Mesenchymal stem cell (in vitro differentiated cells and primary cell): ENCODE data around the gene CXXC5.
"Not testable (repeated sequence)": the region's sequence is repeated elsewhere in the genome, so short reads cannot be mapped to it uniquely, and the experiment has no call there.

ENCODE experiments used
- DNase-seq: peaks from one replicate; pipeline ENCODE4 v3.0.0-alpha.2; 2013
- H2AFZ ChIP-seq: one replicate; pipeline ENCODE4 v1.6.1; 2013; ENCODE audit warnings: low read depth, mild to moderate bottlenecking, control low read depth, inconsistent platforms, low read length, moderate library complexity
- H2AK5ac ChIP-seq: 2 replicates; pipeline ENCODE4 v1.6.1; 2013; ENCODE audit warnings: low read length, moderate library complexity, mild to moderate bottlenecking, inconsistent platforms; ENCODE audit not compliant: severe bottlenecking
- H2BK120ac ChIP-seq: one replicate; pipeline ENCODE4 v1.6.1; 2013; ENCODE audit warnings: low read depth, mild to moderate bottlenecking, inconsistent platforms, low read length, moderate library complexity
- H2BK12ac ChIP-seq, 2 experiments: one replicate each; pipeline ENCODE4 v1.6.1; 2013; ENCODE audit warnings: inconsistent platforms in 2 of 2, low read length in 2 of 2, mild to moderate bottlenecking in 2 of 2, moderate library complexity in 2 of 2, control low read depth in 1 of 2
- H2BK15ac ChIP-seq: one replicate; pipeline ENCODE4 v1.6.1; 2013; ENCODE audit warnings: mild to moderate bottlenecking, low read depth, inconsistent platforms; ENCODE audit not compliant: poor library complexity, severe bottlenecking
- H2BK5ac ChIP-seq: 2 replicates; pipeline ENCODE4 v1.6.1; 2013; ENCODE audit warnings: low read depth, mild to moderate bottlenecking, low read length, control low read depth, inconsistent platforms; ENCODE audit not compliant: poor library complexity, severe bottlenecking
- H3K14ac ChIP-seq, 2 experiments: one replicate each; pipeline ENCODE4 v1.6.1; 2013; ENCODE audit warnings: inconsistent platforms in 2 of 2, low read length in 2 of 2, control low read depth in 1 of 2, mild to moderate bottlenecking in 1 of 2, moderate library complexity in 1 of 2
- H3K18ac ChIP-seq, 2 experiments: one replicate each; pipeline ENCODE4 v1.6.1; 2013; ENCODE audit warnings: inconsistent platforms in 2 of 2, low read length in 2 of 2, control low read depth in 1 of 2, low read depth in 1 of 2, mild to moderate bottlenecking in 1 of 2
- H3K23ac ChIP-seq, 2 experiments: one replicate each; pipeline ENCODE4 v1.6.1; 2013; ENCODE audit warnings: inconsistent platforms in 2 of 2, low read length in 2 of 2, mild to moderate bottlenecking in 2 of 2, moderate library complexity in 2 of 2, control low read depth in 1 of 2
- H3K27ac ChIP-seq: 2 replicates; pipeline ENCODE4 v1.5.1; 2013; ENCODE audit warnings: mild to moderate bottlenecking, moderate library complexity, low read length, control low read depth, inconsistent platforms; ENCODE audit not compliant: poor library complexity, severe bottlenecking
- H3K27me3 ChIP-seq, 2 experiments: 2 replicates each; pipeline versions ENCODE4 v1.6.1 to v1.7.0; 2013; ENCODE audit warnings: low read length in 2 of 2, mild to moderate bottlenecking in 2 of 2, moderate library complexity in 2 of 2, control low read depth in 1 of 2, inconsistent platforms in 1 of 2; ENCODE audit not compliant: control insufficient read depth in 1 of 2, insufficient read depth in 1 of 2
- H3K36me3 ChIP-seq, 2 experiments: 2 replicates each; pipeline versions ENCODE4 v1.6.1 to v1.7.0; 2013; ENCODE audit warnings: low read length in 2 of 2, control low read depth in 1 of 2, inconsistent platforms in 1 of 2, low read depth in 1 of 2, mild to moderate bottlenecking in 1 of 2; ENCODE audit not compliant: insufficient read depth in 2 of 2, control insufficient read depth in 1 of 2
- H3K4ac ChIP-seq, 2 experiments: one replicate each; pipeline ENCODE4 v1.6.1; 2013; ENCODE audit warnings: inconsistent platforms in 2 of 2, low read length in 2 of 2, mild to moderate bottlenecking in 2 of 2, moderate library complexity in 2 of 2, control low read depth in 1 of 2, low read depth in 1 of 2
- H3K4me1 ChIP-seq: 2 replicates; pipeline ENCODE4 v1.6.1; 2013; ENCODE audit warnings: low read depth, low read length, control low read depth; ENCODE audit not compliant: control insufficient read depth, insufficient read depth
- H3K4me2 ChIP-seq: 2 replicates; pipeline ENCODE4 v1.6.1; 2013; ENCODE audit warnings: low read length, mild to moderate bottlenecking, inconsistent platforms; ENCODE audit not compliant: poor library complexity, severe bottlenecking
- H3K4me3 ChIP-seq, 2 experiments: 2 replicates each; pipeline versions ENCODE4 v1.5.1 to v1.7.0; 2013; ENCODE audit warnings: low read length in 2 of 2, mild to moderate bottlenecking in 2 of 2, control low read depth in 1 of 2, low read depth in 1 of 2; ENCODE audit not compliant: insufficient read depth in 1 of 2
- H3K79me1 ChIP-seq: replicated peaks from 2 replicates; pipeline ENCODE4 v1.6.1; 2013; ENCODE audit warnings: mild to moderate bottlenecking, control low read depth, low read length, inconsistent platforms; ENCODE audit not compliant: poor library complexity, severe bottlenecking
- H3K9ac ChIP-seq: 2 replicates; pipeline ENCODE4 v1.7.0; 2013; ENCODE audit warnings: mild to moderate bottlenecking, low read length, moderate library complexity
- H3K9me3 ChIP-seq: 2 replicates; pipeline ENCODE4 v1.7.0; 2013; ENCODE audit warnings: mild to moderate bottlenecking, low read length; ENCODE audit not compliant: control insufficient read depth
- H4K8ac ChIP-seq: one replicate; pipeline ENCODE4 v1.6.1; 2013; ENCODE audit warnings: inconsistent platforms, mild to moderate bottlenecking, low read length, moderate library complexity
- H4K91ac ChIP-seq: one replicate; pipeline ENCODE4 v1.6.1; 2013; ENCODE audit warnings: mild to moderate bottlenecking, low read length, inconsistent platforms
- WGBS: methylation state at CpG from one replicate; pipeline ENCODE4 v1.1.7; 2013; ENCODE audit warnings: mixed read lengths; 5-methylcytosine and 5-hydroxymethylcytosine counted together

The CXXC5 gene

GRCh38 chr5:139625398-139625797, 22.8 kb upstream of the CXXC5 start:
- over 99% methylated on average over 5 of the region's 5 CpGs for WGBS
- not testable (repeated sequence) for H4K91ac ChIP-seq, H2BK12ac ChIP-seq

GRCh38 chr5:139630855-139631254, 17.3 kb upstream of the CXXC5 start:
- H2AFZ ChIP-seq: no peak overlapping the region
- H4K8ac ChIP-seq: no peak overlapping the region
- H3K23ac ChIP-seq: no peak overlapping the region
- peaks cover 15% of the 10 kb centered on the region for H3K4me1 ChIP-seq
- H3K4ac ChIP-seq: no peak overlapping the region
- H2BK5ac ChIP-seq: no peak overlapping the region
- no peaks in the 10 kb centered on the region for H3K9me3 ChIP-seq
- H3K4me3 ChIP-seq: no peak overlapping the region
- no peak overlapping the region for H3K9ac ChIP-seq
- H3K36me3 ChIP-seq: peaks cover 11 to 60% of the 10 kb centered on the region in 2 experiments
- no peak overlapping the region for H4K91ac ChIP-seq
- no peak overlapping the region for H2BK15ac ChIP-seq
- H3K14ac ChIP-seq: no peak overlapping the region
- H3K4me2 ChIP-seq: no peak overlapping the region
- no peak overlapping the region for H3K18ac ChIP-seq
- H2AK5ac ChIP-seq: no peak overlapping the region
- no peak overlapping the region for H2BK120ac ChIP-seq
- H3K79me1 ChIP-seq: peaks cover 18% of the 10 kb centered on the region
- no peaks in the 10 kb centered on the region for H3K27me3 ChIP-seq
- no peak overlapping the region for H2BK12ac ChIP-seq
- H3K27ac ChIP-seq: no peak overlapping the region
- no peak for DNase-seq

More at GRCh38 chr5:139625398-139625797, 22.8 kb upstream of the CXXC5 start:
- not testable (repeated sequence) for H3K79me1 ChIP-seq, H3K4me1 ChIP-seq, H3K4me3 ChIP-seq, H2BK120ac ChIP-seq, H3K4ac ChIP-seq, H3K14ac ChIP-seq, H2BK15ac ChIP-seq, H3K23ac ChIP-seq, H3K27me3 ChIP-seq, H3K9ac ChIP-seq, H2AFZ ChIP-seq, H3K27ac ChIP-seq, H2AK5ac ChIP-seq, H2BK5ac ChIP-seq, H4K8ac ChIP-seq, H3K9me3 ChIP-seq, DNase-seq, H3K18ac ChIP-seq, H3K4me2 ChIP-seq
- H3K36me3 ChIP-seq: peaks cover 37 to 91% of the 10 kb centered on the region in 2 experiments

- Histone ChIP-seq H3K4me2 (no peak overlapping the region), H3K4ac (no peak overlapping the region), H3K27me3 (no peaks in the 10 kb centered on the region), H2BK5ac (no peak overlapping the region), H4K8ac (no peak overlapping the region), H2BK120ac (no peak overlapping the region), H3K4me3 (no peak overlapping the region), H2AFZ (no peak overlapping the region), H2BK15ac (no peak overlapping the region), H3K18ac (peak overlapping the region in 1 of 2 experiments; percentile 61), H3K36me3 (peaks cover 8 to 52% of the 10 kb centered on the region in 2 experiments), H3K79me1 (peaks cover 18% of the 10 kb centered on the region), H2BK12ac (no peak overlapping the region), H2AK5ac (no peak overlapping the region), H3K14ac (no peak overlapping the region), H3K4me1 (peaks cover 21% of the 10 kb centered on the region), H3K27ac (no peak overlapping the region), H3K9ac (no peak overlapping the region), H3K9me3 (no peaks in the 10 kb centered on the region), H3K23ac (no peak overlapping the region), H4K91ac (no peak overlapping the region)
- peak; percentile 71 for DNase-seq
- 67% methylated on average over 3 of the region's 3 CpGs for WGBS
These were observed 16.5 kb upstream of the CXXC5 start for GRCh38 chr5:139631520-139632165.

- Histone ChIP-seq H3K4ac (no peak overlapping the region), H3K23ac (no peak overlapping the region), H2AFZ (no peak overlapping the region), H2BK15ac (no peak overlapping the region), H3K4me3 (no peak overlapping the region), H3K18ac (no peak overlapping the region), H2BK120ac (no peak overlapping the region), H3K36me3 (peaks cover 8 to 34% of the 10 kb centered on the region in 2 experiments), H3K14ac (no peak overlapping the region), H2BK5ac (no peak overlapping the region), H3K79me1 (peaks cover 14% of the 10 kb centered on the region), H3K9me3 (no peaks in the 10 kb centered on the region), H2AK5ac (no peak overlapping the region), H3K9ac (no peak overlapping the region), H3K27me3 (no peaks in the 10 kb centered on the region), H3K27ac (no peak overlapping the region), H3K4me1 (peaks cover 34% of the 10 kb centered on the region), H4K8ac (no peak overlapping the region), H4K91ac (no peak overlapping the region), H2BK12ac (no peak overlapping the region), H3K4me2 (no peak overlapping the region)
- peak; percentile 80 for DNase-seq
- WGBS: 24% methylated on average over 6 of the region's 6 CpGs
These were observed 14.7 kb upstream of the CXXC5 start for GRCh38 chr5:139633295-139634027.
